ENCODE results near the gene VPS26B.

DNA sequence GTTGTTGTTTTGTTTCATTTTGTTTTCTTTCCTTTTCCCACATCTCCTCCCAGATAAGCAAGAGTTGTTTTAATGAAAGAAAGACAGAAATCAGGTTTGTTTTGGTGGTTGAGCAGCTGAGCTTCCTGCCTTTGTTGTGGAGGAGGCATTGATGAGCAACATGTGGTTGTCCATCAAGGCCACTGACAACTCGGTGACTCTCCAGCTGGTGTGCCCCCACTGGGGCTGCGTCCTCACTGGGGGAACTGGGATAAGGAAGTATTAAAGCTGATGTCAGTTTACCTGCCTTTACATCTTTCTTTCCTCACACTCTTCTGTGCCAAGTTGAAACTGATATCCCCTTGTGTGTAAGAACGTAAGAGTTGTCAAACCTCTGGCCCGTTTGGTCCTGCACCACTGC lies 5.9 kb downstream of the VPS26B start:
- no peak for TF ChIP-seq POLR2AphosphoS5 (IDR thresholded peaks at IDR 0.05; ENCODE audit: insufficient read depth, low read depth, low read length)
- TF ChIP-seq, protein P1, sequence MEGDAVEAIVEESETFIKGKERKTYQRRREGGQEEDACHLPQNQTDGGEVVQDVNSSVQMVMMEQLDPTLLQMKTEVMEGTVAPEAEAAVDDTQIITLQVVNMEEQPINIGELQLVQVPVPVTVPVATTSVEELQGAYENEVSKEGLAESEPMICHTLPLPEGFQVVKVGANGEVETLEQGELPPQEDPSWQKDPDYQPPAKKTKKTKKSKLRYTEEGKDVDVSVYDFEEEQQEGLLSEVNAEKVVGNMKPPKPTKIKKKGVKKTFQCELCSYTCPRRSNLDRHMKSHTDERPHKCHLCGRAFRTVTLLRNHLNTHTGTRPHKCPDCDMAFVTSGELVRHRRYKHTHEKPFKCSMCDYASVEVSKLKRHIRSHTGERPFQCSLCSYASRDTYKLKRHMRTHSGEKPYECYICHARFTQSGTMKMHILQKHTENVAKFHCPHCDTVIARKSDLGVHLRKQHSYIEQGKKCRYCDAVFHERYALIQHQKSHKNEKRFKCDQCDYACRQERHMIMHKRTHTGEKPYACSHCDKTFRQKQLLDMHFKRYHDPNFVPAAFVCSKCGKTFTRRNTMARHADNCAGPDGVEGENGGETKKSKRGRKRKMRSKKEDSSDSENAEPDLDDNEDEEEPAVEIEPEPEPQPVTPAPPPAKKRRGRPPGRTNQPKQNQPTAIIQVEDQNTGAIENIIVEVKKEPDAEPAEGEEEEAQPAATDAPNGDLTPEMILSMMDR (IDR thresholded peaks at IDR 0.05; ENCODE audit: extremely low read depth in 1 of 2, insufficient read depth in 1 of 2, low read depth in 1 of 2, low read length in 2 of 2) = no peak
- no peak for TF ChIP-seq JUN (IDR thresholded peaks at IDR 0.05; ENCODE audit: borderline replicate concordance, insufficient read depth, insufficient read length, low read depth)
- no peak for TF ChIP-seq EZH2 (IDR thresholded peaks at IDR 0.05; ENCODE audit: borderline replicate concordance, low read depth, low read length, severe bottlenecking)
- no peak for TF ChIP-seq POLR2A (IDR thresholded peaks at IDR 0.05; ENCODE audit: low read depth, low read length)
- TF ChIP-seq GATA2 (IDR thresholded peaks at IDR 0.05; ENCODE audit: insufficient read depth, insufficient read length, low read depth, low read length) = no peak
- no peak for TF ChIP-seq FOS (IDR thresholded peaks at IDR 0.05; ENCODE audit: borderline replicate concordance, insufficient read depth, low read length)
